DMS 273 (cell line): ENCODE measurements around the gene ANKS1B.
"Not testable (repeated sequence)": the region's sequence is repeated elsewhere in the genome, so short reads cannot be mapped to it uniquely, and the experiment has no call there.

Experiments
- DNase-seq: peaks from one replicate; lab custom pipeline; 2025; ENCODE audit not compliant: unreplicated experiment; lab: John Stamatoyannopoulos, UW

ANKS1B gene

DNA sequence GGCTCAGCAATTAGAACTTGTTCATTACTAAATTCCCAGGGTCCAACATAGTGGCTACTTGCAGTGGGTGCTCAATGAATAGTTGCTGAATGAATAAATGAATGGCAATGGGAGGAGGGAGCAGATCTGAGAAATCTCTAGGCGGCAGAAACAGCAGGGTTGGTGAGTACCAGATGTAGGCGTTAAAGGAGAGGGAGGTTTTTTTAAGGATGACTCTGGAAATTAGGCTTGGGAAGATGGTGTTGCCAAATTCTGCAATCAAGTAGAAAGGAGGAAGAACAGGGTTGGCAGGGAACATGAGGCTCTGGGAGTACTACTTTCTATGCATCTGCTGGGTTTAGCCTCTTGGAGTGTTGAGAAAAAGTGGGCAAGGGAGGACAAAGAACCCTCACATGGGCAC is 1132.6 kb downstream of the ANKS1B start:
- no peak for DNase-seq

DNA sequence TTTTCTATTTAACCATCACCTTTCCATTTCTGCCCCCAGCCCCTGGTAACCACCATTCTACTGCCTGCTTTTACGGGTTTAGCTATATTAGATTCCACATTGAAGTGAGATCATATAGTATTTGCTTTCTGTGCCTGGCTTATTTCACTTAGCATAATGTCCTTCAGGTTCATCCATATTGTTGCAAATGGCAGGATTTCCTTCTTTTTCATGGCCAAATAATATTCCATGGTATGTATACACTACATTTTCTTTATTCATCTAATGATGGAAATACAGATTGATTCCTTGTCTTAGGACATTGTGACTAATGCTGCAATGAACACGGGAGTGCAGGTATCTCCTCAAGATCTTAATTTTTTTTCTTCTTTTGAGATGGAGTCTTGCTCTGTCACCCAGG is 1137.5 kb downstream of the ANKS1B start:
- DNase-seq, result no peak

DNA sequence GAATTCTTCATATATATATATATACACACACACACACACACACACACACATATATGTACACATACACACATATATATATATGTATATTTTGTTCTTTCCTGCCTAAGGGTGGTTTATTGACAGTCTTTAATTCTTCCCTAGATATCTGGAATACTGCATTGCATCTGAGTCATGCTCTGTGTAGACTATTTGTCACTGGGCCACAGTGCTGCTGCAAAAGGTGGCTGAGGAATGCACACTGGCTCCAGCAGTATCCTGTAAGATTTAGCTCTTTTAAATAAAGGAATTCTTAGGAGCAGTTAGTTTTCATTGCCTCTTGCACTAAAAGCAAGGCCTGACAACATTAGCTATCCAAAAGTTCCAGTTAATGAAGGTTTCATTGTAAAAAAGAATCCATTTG is 1138.8 kb downstream of the ANKS1B start:
- DNase-seq, result no peak

DNA sequence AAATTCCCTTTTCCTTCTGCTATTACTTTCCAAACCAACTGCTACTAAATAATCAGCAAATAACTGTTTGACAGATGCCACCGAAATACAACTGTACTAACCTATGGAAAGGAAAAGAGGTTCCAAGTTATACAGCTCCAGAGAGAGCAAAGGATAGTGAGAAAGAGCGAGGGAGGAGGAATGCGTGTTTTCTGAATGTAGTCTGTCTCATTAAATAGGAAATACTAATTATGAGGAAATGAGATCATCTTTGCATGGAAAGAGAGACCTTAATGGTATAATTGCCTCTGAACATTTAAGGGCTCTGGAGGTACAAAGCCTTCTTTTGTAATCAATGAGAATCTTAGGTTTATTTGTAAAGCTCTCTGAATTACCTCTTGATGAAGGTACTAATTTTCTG is 1144.4 kb downstream of the ANKS1B start:
- DNase-seq, result no peak

DNA sequence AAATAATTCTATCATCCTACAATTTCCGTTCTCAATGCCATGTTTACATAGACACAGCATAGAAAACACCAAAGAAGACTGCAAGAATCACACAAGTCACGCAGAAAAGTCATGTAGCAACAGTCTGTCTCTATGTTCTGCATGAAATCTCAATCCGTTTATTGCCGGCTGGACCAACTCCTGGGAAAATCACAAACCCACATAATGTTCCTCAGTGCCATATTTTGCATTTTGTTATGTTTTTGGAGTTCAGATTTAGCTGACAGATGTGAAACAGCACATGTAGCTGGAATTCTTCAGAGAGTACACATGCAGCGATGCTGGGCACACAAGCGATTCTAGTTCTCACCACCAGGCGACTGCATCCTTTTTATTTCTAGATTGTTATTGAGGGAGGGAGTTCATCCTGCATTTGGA is 1146.5 kb downstream of the ANKS1B start:
- no peak for DNase-seq

DNA sequence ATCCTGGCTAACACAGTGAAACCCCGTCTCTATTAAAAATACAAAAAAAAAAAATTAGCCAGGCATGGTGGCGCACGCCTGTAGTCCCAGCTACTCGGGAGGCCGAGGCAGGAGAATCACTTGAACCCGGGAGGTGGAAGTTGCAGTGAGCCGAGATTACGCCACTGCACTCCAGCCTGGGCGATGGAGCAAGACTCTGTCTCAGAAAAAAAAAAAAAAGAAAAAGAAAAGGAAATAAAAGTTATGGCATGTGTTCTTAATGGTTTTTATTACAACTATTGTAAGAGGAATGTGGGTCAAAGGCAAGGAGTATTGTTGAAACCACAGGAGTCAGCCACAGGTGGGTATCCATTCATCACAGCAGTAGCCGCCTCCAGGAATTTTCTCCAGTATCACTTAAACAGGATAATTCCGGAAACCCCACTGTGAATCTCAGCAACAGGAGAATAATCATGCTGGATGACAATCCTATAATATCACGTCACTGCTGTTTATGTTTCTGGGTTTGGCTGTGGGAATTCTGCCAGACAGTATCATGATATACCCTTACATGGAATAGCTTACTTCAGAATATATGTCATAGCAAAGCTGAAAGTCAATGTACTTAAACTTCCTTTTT is 1147.5 kb downstream of the ANKS1B start:
- not testable (repeated sequence) for DNase-seq

DNA sequence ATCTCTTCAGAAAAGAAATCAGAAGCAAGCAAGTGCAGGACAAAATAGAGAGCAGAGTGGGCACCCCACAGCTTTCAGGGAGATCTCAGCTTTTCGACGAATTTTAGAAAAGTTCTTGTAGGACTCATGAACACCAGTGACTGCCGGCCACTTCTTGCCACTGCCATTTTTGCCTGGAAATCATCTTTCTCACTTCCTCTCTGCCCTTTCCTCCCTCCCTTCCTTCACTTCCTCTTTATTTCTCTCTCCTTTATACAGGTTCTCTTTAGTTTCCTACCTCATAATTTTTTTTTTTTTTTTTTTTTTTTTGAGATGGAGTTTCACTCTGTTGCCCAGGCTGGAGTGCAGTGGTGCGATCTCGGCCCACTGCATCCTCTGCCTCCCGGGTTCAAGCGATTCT is 1154.1 kb downstream of the ANKS1B start:
- DNase-seq, result no peak

DNA sequence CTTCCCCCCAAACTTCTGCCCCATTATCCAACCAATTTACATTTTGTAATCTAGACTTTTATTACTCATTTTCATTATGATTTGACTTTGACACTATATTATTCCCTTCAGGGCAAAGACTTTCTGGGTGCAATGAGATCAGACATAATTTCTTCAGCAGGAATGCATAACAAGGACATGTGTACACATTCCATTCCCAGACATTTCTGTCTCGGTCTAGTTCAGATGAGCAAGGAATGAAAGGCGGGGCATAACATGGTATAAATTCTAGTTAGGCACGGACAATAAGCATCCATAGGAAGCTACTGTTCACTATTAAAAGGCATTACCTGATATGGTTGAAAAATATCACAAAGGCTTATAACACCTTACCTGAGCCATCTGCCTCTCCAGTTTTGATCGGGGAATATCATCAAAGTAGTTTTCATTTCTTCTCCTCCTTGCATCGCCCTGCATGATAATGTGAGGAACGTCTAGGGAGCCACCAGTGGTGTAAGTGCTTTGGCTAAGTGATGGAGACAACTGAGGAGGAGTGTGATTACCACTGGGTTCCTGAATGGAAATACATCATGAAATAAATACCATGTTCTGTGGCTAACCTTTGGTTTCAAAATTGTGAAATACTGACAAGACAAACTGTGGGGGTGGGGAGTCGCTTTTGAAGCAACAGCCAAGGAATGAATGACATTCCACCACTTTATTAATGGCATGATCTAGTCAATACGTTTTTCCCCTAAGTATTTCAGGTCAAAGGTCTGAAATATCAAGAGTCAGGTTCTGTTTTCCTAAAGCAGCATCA is 1155.7 kb downstream of the ANKS1B start:
- DNase-seq, result no peak

DNA sequence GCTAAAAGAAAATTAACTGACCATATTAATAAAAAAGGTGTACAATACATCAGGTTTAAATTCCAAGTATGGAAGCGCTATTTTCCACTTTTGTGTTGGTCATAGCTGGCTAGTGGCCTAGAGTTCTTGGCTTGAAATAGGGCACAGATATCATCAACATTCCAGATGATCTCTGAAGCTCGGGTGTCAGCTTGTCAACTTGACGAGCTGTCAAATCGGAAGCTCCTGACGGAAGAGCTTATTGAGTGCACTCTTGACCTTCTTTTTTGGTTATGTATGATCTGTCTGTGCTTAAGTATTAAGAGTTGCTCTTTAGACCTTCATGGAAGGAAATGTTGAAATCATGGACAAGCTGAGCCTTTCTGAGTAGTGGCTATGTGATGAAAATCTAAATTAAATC is 1161.7 kb downstream of the ANKS1B start:
- DNase-seq, result no peak

DNA sequence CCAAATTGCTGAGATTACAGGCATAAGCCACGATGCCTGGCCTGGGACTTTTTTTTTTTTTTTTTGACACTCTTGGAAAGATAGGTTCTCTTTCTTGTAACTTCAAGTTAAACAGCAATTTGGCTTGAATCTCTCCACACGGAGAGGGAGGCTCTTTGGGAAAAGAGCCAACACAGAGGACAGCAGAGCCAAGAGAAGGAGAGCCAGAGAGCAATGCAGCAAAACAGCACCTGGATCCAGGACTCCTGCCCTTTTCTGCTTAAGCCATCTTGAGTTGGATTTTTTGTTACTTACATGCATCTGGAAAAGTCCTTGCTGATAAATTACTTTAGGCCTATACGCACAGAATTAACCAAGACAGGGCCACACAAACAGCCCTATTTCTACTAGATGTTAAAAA is 1162.9 kb downstream of the ANKS1B start:
- DNase-seq, result no peak

DNA sequence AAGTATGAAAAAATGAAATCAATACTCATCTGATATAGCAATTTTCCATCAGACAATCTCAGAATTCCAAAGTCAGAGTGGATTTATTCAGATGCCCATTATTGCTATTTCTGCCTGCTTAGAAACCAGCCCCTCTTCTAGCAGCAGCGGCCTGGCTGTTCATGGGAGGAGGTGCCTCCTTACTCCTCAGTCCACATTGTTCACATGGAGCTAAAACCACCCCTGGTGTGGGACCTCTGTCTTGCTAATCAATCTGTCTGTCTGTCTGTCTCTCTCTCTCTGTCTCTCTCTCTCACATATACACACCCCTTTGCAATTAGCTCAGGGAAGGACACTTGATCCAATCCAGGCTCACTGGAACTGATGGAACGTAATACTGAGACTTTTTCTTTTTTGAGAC is 1163.5 kb downstream of the ANKS1B start:
- no peak for DNase-seq

DNA sequence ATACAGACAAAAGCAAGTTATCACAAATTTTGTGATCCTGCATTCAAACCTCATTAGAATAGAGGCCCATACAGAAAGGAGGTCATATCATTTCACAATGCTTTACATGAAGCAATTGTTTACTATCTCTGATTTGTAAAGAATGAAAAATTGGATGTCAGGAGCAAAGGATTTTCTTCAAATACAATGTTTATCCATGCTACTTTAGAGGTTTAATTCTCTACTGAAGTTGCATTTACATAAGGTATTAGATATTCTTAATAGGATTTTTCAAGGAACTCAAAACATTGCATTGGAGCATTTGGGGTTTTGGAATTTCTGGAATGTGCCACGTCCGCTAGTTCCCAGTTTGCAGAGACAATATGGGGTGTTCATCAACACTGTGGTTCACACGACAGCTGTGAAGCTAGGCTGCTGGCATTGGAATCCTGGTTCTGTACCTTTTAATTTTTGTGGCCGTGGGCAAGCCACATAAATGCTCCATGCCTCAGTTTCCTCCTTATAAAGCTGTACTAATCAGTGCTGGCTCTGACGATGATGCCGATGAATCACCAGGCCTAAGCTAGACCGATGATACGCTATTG is 1164.8 kb downstream of the ANKS1B start:
- no peak for DNase-seq

DNA sequence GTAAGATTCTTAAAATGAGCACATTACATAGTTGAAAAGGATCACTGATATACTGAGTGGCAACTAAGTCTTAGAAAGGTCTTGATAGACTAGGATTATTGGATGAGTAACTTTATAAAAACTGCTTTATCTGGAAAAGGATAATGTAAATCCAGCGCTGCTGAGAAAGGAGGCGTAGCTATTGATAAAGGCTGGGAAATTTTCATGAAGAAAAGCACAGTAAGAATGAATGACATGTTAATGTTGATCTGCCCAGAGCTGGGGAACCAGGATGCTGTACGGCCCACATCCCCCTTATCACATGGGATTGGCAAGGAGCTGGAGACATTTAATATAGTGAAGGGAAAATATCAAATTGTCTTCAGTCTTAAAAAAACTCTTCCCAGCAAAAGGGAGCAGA is 1165.7 kb downstream of the ANKS1B start:
- DNase-seq, result no peak

DNA sequence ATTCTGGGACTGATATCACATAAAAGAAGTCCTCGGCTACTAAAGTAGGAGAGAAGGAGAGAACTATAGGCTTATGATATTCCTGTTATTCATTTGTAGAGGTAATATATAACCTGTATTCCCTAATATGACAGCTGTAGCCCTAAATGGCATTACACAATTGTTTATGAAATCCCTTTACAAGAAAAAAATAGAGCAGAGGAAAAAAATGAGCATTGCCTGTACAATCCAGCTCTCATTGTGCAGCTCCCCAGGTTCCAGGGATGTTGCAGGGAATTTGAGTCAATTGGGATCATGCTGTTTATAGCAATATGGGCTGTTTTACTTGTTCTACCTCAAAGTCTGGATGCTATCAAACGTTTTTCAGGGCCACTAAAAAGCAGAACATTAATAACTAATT is 1166.5 kb downstream of the ANKS1B start:
- no peak for DNase-seq

DNA sequence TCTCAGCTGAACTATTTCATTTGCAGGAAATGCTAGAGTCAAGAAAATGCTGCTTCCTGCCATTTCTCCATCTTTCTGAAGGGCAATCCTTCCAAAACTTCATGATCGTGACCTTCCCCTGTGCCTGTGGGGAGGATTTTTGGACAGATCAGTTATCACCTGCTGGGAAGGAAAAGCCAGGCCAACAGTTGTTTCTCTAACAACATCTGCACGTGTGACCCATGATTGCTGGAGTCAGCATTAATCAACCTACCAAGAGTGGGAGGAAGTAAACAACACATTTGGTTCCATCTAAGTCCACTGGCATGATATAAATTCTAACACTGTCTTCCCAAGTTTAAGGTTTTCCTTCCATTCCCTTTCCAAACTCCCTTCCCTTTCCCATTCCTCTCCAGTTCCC is 1167.0 kb downstream of the ANKS1B start:
- no peak for DNase-seq

DNA sequence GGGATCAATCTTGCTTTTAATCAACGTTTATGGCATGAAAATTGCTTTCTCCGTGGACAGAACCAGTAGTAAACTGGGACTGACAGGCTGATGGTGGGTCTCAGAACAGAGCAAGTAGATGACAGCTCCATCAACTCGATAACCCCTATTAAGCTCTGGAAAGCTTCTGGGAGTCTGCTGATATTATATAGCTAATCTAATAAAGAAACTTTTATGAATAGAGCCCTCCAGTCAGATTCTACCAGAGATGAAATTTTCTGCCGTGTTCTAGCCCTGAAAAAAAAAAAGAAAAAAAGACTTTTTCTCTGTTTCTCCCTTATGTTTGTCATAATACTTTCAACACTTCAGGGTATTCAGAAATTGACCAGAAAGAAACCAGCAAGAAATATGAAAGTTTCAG is 1168.0 kb downstream of the ANKS1B start:
- DNase-seq, result no peak

DNA sequence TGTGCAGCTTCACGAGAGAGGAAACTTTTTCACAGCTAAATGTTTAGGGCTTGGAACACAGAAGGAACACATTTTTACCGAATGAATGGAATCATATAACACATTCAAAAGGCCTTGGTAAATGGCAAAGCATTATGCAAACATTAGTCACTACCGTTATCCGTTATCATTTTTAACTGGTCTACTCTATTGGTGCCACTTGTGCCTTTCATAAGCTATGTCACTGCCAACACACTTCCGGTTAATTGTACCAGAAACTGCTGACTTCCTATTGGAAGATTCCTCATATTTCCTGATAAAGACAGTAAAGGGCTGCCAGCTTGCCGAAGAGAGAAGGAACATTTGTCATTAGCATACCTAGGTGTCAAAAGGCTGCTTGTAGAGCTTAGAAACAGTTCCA is 1170.5 kb downstream of the ANKS1B start:
- DNase-seq, result no peak

DNA sequence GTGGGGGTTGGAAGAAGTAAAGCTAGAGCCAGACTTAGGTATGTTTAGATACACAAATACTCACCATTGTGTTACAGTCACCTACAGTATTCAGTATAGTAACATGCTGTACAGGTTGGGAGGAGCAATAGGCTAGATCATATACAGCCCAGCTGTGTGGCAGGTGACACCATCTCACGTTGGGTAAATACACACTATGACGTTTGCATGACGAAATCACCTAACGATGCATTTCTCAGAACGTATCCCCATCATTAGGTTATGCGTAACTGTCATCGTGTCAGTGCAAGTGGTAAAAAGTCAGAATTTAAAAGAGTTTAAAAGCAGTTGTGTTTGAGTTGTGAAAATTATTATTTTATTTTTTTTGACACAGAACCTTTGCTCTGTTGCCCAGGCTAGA is 1172.5 kb downstream of the ANKS1B start:
- DNase-seq, result no peak

DNA sequence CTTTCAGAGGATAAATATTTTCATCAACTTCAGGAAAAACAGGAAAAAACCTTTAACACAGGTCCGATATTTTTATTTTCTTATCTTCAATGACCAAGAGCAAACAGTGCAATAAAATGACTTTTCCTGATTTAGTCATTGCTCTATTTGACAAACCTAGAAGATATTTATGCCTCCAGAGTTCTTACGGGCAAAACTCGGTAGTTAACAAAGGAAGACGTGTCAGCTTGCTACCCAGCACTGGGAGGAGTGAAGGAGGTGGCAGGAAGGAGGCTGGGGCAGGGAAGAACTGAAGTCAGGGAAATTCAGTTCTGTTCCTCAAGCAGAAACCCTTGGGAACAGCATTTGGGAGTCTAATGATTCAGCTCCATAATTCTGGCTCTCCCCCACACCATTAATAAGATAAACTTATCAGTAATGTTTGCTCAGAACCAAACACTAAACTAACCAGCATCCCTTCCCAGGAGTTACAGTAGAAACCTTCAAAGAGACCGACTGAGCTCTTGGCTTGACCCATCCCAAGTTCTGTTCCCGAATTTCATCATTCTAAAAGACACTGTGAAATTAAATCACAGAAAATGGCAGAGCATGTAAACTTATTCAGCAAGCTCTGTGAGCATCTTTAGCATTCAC is 1176.4 kb downstream of the ANKS1B start:
- no peak for DNase-seq

DNA sequence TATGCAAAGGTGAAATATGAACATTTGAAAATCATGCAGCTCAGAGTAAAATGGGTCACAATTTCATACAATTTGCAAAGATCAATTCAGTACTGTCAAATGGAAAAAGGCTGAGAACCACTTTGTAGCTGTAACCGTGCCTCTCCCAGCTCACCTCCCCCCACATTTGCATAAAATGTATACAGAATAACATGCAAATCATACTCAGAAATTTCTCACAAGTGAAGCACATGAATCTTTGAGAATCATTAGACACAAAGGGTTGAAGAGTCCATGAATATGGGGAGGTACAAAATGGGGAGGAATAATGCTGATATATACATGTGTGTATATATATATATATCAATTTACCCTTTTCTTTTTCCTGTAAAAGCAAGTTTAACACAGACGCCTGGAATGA is 1177.5 kb downstream of the ANKS1B start:
- DNase-seq, result no peak

DNA sequence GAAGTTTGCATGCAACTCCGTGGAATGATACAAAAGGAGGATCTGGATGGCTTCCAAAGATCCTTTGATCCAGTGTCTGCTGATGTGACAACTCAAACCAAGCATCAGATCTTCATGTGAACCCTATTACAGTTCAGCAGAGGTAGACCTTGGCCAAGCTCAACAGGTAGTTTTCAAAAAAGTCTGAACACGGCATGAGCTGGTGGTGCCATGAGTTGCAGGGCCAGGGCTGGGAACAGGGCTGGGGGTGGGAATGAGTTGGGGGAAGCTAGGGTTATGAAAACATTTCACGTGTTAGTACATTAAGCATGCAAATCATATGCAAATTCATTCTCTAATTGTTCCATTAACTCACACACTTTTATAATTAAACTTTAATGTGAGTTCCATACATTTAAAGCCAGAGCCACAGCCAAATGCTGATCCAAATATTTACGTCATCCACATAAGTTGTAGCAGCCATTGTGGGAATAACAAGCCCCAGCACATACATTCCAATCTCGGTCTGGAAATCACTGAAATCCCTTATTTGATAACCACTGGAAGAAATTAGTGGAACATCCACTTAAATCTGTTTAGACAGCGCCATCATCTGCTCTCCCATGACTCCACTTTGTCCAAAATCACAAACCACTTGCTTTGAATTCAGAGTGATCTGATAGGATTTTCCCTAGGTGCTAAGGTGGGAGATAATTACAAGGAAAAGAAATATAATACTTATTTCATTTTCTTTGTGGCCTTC is 1181.1 kb downstream of the ANKS1B start:
- no peak for DNase-seq
